Measurements from ENCODE around the gene MCTP1.

GRCh38 chr5:95083606-95084005 is 201.3 kb downstream of the MCTP1 start:
- TF ChIP-seq GATA2 (IDR thresholded peaks at IDR 0.05; ENCODE audit: low read depth, low read length) = no peak
- no peak for TF ChIP-seq GATA3 (IDR thresholded peaks at IDR 0.05; ENCODE audit: low read depth, low read length)
